HG03064 (cell line): ENCODE results near the gene SV2B.

Source experiments
- ATAC-seq: cut with Tn5 transposase; IDR thresholded peaks from one replicate; pipeline ENCODE4 v1.9.1; 2021; ENCODE audit warnings: low read depth; ENCODE audit not compliant: unreplicated experiment

The SV2B gene

DNA sequence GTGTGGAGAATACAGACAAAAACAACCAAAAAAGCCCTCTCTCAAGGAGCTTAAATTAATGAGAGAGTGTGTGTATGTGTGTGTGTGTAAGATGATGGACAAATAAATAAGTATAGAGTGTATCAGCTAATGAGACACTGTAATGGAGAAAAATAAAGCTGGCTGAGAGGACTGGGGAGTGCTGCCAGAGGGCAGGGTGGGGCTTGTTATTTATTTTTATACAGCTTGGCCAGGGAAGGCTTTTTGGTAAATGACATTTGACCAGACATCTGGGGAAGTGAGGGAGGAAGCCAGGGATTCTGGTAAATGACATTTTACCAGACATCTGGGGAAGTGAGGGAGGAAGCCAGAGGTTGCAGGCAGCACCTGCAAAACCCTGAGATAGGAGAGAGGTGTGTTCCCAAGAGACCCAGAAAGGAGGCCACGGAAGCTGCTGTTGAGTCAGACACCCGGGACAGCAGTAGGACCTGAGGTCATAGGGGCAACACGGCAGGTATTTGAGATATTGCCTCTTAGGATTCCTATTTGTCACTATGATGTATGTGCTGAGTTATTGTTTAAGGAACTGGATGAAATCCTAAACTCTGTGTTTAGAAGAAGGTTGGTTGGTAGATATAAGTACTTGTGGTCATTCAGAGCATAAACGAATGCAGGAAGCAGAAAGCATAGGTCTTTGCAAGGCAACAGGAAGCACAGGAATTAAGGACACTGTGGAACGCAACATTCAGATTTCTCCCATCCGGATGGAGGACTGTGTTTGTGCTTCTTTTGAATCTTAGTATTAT, 2.7 kb downstream of the SV2B start:
- ATAC-seq, result no peak

DNA sequence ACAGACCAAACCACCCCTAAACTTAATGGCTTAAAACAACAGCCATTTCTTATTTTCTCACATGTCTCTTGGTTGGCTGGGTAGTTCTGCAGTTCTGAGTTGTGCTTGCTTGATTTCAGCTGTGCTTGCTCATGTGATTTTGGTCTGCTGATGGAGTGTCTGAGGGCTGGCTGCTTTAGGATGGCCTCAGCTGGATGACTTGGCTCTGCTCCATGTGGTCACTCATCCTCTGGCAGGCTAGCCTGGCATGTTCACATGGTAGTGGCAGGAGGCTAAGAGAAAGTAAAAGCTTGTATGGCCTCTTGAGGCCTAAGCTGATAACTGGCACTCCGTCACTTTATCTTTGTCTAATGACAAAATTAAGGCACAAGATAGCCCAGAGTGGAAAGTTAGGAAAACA, 4.1 kb downstream of the SV2B start:
- no peak for ATAC-seq

GRCh38 chr15:91108421-91108820, 8.4 kb downstream of the SV2B start:
- no peak for ATAC-seq

- no peak for ATAC-seq
Observed at GRCh38 chr15:91109885-91110284, 9.8 kb downstream of the SV2B start.

GRCh38 chr15:91110407-91110806, 10.3 kb downstream of the SV2B start:
- ATAC-seq, result no peak

- ATAC-seq, result no peak
Observed at GRCh38 chr15:91113030-91113429, 13.0 kb downstream of the SV2B start.

DNA sequence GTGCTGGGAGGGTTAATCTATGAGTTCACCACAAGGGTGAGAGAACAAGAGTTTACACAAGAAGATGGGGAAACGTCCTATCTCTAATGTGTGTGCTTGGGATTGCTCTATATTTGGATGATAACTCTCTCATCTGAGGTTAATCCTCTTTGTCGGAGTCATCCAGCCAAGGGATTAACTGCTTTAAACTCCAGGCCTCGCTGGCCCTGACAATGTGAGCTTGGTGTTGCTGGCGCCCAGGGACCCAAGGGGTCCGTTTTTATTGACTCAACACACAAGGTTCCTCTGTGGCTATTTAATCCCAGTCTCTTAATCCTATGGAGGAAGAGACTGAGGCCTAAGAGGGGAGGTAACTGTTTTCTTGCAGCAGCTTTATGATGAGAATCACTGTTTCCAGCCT, 14.2 kb downstream of the SV2B start:
- ATAC-seq, result no peak

DNA sequence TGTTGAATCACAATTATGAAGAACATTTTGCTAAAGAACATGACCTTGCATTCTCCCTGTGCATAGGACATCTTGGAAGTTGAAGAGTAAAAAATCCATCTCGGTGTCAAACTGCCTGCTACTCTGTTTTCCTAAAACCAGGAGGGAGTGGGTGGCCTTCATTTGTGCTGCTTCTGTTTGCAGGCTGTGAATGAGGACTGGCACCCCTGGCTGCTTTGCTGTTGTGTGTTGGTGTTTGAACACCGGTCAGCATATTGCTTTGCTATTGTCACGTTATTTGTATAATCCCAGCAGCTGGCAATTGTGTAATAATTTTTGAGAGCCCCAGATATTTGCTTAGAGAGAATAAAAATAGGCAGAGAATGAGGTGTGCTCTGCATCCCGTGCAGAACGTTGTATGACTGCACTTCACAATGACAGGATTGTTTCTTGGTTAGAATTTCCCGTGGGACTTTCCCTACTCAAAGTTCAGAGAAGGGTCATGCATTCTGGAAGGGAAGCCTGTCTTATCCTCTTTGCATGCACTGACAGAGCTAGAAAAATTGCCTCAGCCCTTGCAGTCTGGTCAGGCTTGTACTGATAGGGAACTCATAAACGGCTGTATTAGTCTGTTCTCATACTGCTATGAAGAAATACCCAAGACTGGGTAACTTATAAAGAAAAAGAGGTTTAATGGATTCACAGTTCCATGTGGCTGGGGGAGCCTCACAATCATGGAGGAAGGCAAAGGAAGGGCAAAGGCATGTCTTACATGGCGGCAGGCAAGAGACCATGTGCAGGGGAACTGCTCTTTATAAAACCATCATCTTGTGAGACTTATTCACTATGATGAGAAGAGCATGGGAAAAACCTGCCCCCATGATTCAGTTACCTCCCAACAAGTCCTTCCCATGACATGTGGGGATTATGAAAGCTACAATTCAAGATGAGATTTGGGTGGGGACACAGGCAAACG, 16.3 kb downstream of the SV2B start:
- ATAC-seq, result peak; percentile 85

GRCh38 chr15:91117375-91117774, 17.3 kb downstream of the SV2B start:
- no peak for ATAC-seq

GRCh38 chr15:91118817-91119590, 18.9 kb downstream of the SV2B start:
- no peak for ATAC-seq

DNA sequence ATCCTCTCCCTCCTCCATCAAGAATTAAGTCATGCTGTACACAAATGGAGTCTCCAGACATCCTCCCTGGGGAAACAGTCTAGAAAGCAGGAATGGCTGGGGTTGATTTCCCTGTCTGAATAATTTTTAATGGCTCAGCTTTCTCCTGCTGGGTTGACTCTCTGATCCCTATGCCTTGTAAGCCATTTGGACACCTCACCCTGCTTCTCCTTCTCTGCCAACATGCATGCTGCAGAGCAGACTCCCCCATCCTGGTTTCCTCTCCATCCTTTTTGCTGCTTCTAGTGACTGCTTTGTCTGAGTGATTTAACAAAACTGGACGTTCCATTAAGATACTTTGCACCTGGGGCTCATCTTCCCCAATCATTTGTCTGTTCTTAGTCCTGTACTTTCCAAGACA, 22.2 kb downstream of the SV2B start:
- ATAC-seq, result no peak

- ATAC-seq, result no peak
Observed at GRCh38 chr15:91124132-91124531, 24.1 kb downstream of the SV2B start.

DNA sequence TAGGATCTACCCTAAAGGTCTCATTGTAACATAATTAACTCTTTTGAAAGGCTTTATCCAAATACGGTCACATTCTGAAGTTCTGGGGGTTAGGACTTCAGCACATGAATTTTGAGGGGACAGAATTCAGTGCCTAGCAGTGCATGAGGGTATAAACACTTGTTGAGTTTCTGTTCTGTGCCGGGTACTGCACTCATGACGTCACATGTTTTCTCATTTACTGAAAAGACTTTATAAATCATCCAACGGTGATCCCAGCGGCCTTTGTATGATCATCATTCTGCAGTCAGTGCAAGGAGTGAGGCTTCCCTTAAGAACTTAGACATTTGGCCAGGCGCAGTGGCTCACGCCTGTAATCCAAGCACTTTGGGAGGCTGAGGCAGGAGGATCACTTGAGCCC, 25.1 kb downstream of the SV2B start:
- ATAC-seq, result no peak

DNA sequence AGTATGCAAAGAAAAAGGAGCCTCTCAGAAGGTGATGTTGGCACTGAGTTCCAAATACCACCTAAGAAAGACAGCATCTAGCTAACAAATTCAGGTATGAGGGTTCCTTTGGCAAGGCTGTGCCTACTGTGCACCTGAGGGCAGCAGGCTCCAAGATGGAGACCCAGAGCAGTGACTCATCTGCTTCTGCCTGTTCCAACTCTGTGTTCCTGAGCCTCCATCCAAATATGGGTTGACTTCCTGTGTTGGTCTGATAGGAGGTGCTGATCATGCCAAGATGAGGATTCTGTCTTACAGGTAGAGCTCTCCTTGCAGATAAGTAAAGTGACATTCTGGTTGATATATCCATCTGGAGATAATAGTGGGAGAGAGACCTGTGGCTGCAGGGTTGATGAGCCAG, 26.0 kb downstream of the SV2B start:
- no peak for ATAC-seq

DNA sequence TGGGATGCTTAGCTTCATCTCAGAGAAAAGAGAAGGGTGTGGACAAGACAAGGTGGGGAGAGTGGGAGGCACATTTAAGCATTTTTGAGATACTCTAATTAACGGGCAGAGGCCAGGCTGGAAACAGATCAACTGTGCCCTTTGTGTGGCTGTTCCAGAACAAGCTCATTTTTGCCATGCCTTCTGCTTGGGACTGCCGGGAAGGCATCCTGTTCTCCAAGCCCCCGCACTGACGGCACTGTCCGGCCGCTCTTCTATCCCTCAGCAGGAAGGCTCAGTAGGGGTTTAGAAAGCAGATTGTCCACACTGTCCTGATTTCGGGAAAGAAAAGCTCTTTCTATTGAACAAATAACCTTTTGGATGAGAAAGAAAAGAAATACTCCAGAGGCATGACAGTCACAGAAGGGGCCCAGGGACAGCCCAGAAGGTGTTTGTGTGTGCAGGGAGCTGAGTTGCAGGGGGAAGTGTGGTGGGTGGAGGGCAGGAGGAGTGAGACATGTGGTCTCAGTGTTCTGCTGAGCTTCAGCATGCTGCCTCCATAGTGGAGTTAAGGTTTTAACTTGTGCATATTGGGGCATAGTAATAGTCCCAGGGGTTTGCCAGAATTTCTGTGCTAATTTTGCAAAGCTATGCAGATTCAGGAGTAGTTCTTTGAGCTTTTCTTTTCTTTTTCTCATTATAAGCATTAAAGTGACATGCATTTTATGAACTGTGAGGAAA, 27.3 kb downstream of the SV2B start:
- ATAC-seq, result no peak

DNA sequence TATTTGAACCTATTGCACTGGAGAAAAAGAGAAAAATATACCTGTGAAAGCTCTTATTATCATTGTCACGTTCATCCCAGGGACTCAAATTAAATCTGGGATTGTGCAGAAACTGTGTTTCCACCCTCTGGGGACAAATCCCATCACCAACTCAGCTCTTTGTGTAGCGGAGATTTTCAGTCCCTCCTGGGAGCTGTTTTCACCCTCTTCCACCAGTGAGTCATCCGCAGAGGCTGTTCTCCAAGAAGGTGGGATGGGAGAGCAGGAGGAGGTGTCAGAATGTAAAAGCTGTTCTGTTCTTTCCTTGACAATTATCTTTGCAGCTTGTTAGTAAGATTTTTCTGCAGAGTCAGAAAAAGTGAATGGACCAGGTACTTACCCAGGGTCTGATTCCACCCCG, 28.0 kb downstream of the SV2B start:
- ATAC-seq, result no peak

DNA sequence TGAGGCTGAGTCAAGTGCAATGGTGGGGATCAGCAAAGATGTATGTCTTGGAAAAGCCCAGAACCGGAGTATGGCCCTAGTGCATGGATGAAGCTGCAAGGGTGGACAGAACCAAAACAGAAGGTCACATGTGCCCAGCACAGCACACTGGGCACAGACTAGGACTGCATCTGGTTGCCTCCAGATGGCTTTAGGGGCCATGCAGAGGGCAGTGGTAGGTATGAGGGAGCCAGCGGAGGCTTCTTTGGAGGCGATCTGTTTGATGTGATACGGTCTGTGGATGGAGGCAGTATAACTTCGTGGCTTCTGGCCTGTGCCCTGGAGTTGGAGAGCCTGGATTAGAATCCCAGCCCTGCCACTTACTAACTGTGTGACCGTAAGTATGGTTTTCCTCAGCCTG, 29.4 kb downstream of the SV2B start:
- ATAC-seq, result no peak

GRCh38 chr15:91132079-91132478, 32.0 kb downstream of the SV2B start:
- no peak for ATAC-seq

DNA sequence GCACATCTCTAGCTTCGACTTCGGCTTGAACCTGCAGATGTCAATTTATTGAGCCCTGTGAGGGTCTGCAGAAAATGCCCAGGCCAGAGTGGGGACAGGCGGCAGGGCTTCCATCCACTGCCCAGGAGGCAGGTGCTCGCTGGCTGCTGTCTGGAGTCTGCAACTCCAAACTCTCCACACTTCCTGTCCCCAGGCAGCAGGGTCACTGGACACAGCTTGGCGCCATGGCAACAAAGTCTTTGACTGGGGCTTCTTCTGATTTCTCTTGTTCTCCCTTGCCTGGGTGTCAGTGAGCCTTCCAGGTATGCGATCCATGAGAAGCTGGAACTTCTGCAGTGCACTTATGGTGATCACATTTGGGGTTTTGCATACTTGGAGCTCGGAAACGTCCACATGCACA, 33.5 kb downstream of the SV2B start:
- ATAC-seq, result no peak
